BLaER1 (cell line): ENCODE results near the gene MAMLD1.

Source experiments
- H3K27ac ChIP-seq: shearing (Covaris generic); formaldehyde crosslinking; 2 replicates; pipeline ENCODE4 v1.8.1; 2022
- H3K27me3 ChIP-seq: shearing (Covaris generic); formaldehyde crosslinking; 2 replicates; pipeline ENCODE4 v1.8.1; 2022
- H3K36me3 ChIP-seq: shearing (Covaris generic); formaldehyde crosslinking; 2 replicates; pipeline ENCODE4 v1.8.1; 2022
- H3K4me1 ChIP-seq: shearing (Covaris generic); formaldehyde crosslinking; 2 replicates; pipeline ENCODE4 v1.8.1; 2022
- H3K4me2 ChIP-seq: shearing (Covaris generic); formaldehyde crosslinking; 2 replicates; pipeline ENCODE4 v1.8.1; 2022
- H3K4me3 ChIP-seq: shearing (Covaris generic); formaldehyde crosslinking; 2 replicates; pipeline ENCODE4 v1.8.1; 2022
- H3K9ac ChIP-seq: shearing (Covaris generic); formaldehyde crosslinking; 2 replicates; pipeline ENCODE4 v1.8.1; 2022
- H3K9me3 ChIP-seq: shearing (Covaris generic); formaldehyde crosslinking; 2 replicates; pipeline ENCODE4 v1.8.1; 2022
- H4K20me1 ChIP-seq: shearing (Covaris generic); formaldehyde crosslinking; 2 replicates; pipeline ENCODE4 v1.8.1; 2022
- Cebpa-rat ChIP-seq: shearing (Covaris generic); IDR thresholded peaks from 2 replicates; pipeline ENCODE4 v1.8.1; 2022

MAMLD1 gene

GRCh38 chrX:150414228-150414627 lies 51.1 kb downstream of the MAMLD1 start:
- no peaks in the 10 kb centered on the region for H4K20me1 ChIP-seq
- no peak overlapping the region for H3K4me2 ChIP-seq
- TF ChIP-seq Cebpa-rat = peak; percentile 87
- H3K9me3 ChIP-seq = no peaks in the 10 kb centered on the region
- peaks cover 20% of the 10 kb centered on the region for H3K4me1 ChIP-seq
- H3K27ac ChIP-seq = no peak overlapping the region
- H3K27me3 ChIP-seq = no peaks in the 10 kb centered on the region
- no peak overlapping the region for H3K4me3 ChIP-seq
- H3K36me3 ChIP-seq = no peaks in the 10 kb centered on the region
- H3K9ac ChIP-seq = no peak overlapping the region

GRCh38 chrX:150416469-150416868 lies 53.4 kb downstream of the MAMLD1 start:
- Histone ChIP-seq H3K4me1 (peaks cover 2% of the 10 kb centered on the region), H3K9me3 (no peaks in the 10 kb centered on the region), H3K27ac (no peak overlapping the region), H3K27me3 (no peaks in the 10 kb centered on the region), H3K36me3 (no peaks in the 10 kb centered on the region), H3K4me3 (no peak overlapping the region), H4K20me1 (no peaks in the 10 kb centered on the region), H3K9ac (no peak overlapping the region), H3K4me2 (no peak overlapping the region)
- TF ChIP-seq Cebpa-rat = no peak

- Histone ChIP-seq H3K27ac (no peak overlapping the region), H3K36me3 (no peaks in the 10 kb centered on the region), H4K20me1 (no peaks in the 10 kb centered on the region), H3K4me3 (no peak overlapping the region), H3K4me1 (no peaks in the 10 kb centered on the region), H3K9ac (no peak overlapping the region), H3K4me2 (no peak overlapping the region), H3K9me3 (no peaks in the 10 kb centered on the region), H3K27me3 (no peaks in the 10 kb centered on the region)
- TF ChIP-seq Cebpa-rat = no peak
These were observed 58.7 kb downstream of the MAMLD1 start for GRCh38 chrX:150421816-150422215.

- Histone ChIP-seq H3K27ac (no peak overlapping the region), H4K20me1 (no peaks in the 10 kb centered on the region), H3K4me3 (no peak overlapping the region), H3K9me3 (no peaks in the 10 kb centered on the region), H3K4me2 (no peak overlapping the region), H3K4me1 (no peaks in the 10 kb centered on the region), H3K27me3 (no peaks in the 10 kb centered on the region), H3K9ac (no peak overlapping the region), H3K36me3 (no peaks in the 10 kb centered on the region)
- TF ChIP-seq Cebpa-rat = no peak
These were observed 66.5 kb downstream of the MAMLD1 start for GRCh38 chrX:150429594-150429993.

GRCh38 chrX:150436195-150436594 lies 73.1 kb downstream of the MAMLD1 start:
- no peak overlapping the region for H3K4me2 ChIP-seq
- H3K9me3 ChIP-seq = no peaks in the 10 kb centered on the region
- TF ChIP-seq Cebpa-rat = no peak
- no peak overlapping the region for H3K9ac ChIP-seq
- no peaks in the 10 kb centered on the region for H3K27me3 ChIP-seq
- no peak overlapping the region for H3K27ac ChIP-seq
- H3K4me3 ChIP-seq = no peak overlapping the region
- H4K20me1 ChIP-seq = no peaks in the 10 kb centered on the region
- H3K36me3 ChIP-seq = no peaks in the 10 kb centered on the region
- H3K4me1 ChIP-seq = no peaks in the 10 kb centered on the region

GRCh38 chrX:150438165-150438564 lies 75.0 kb downstream of the MAMLD1 start:
- TF ChIP-seq Cebpa-rat = no peak
- no peak overlapping the region for H3K27ac ChIP-seq
- no peak overlapping the region for H3K4me3 ChIP-seq

GRCh38 chrX:150446151-150446550 lies 83.0 kb downstream of the MAMLD1 start:
- TF ChIP-seq Cebpa-rat = no peak
- no peaks in the 10 kb centered on the region for H3K27me3 ChIP-seq
- H3K9ac ChIP-seq = no peak overlapping the region
- peak overlapping the region; percentile 50 for H3K4me2 ChIP-seq
- H3K4me1 ChIP-seq = peaks cover 29% of the 10 kb centered on the region
- H3K4me3 ChIP-seq = no peak overlapping the region
- no peaks in the 10 kb centered on the region; the same call in 1 of the 2 replicates for H3K9me3 ChIP-seq
- no peaks in the 10 kb centered on the region for H3K36me3 ChIP-seq
- no peaks in the 10 kb centered on the region for H4K20me1 ChIP-seq
- H3K27ac ChIP-seq = no peak overlapping the region

More at GRCh38 chrX:150438165-150438564, 75.0 kb downstream of the MAMLD1 start:
- Histone ChIP-seq H3K27me3 (no peaks in the 10 kb centered on the region), H3K9me3 (no peaks in the 10 kb centered on the region; the same call in 1 of the 2 replicates), H3K4me1 (no peaks in the 10 kb centered on the region), H3K4me2 (no peak overlapping the region), H3K9ac (no peak overlapping the region), H3K36me3 (no peaks in the 10 kb centered on the region), H4K20me1 (no peaks in the 10 kb centered on the region)

- Histone ChIP-seq H3K9ac (no peak overlapping the region), H3K4me2 (peak overlapping the region; percentile 50), H3K27ac (no peak overlapping the region), H3K9me3 (no peaks in the 10 kb centered on the region), H3K4me1 (peaks cover 30% of the 10 kb centered on the region), H4K20me1 (no peaks in the 10 kb centered on the region), H3K4me3 (no peak overlapping the region), H3K27me3 (no peaks in the 10 kb centered on the region), H3K36me3 (no peaks in the 10 kb centered on the region)
- TF ChIP-seq Cebpa-rat = no peak
These were observed 83.9 kb downstream of the MAMLD1 start for GRCh38 chrX:150446995-150447394.

GRCh38 chrX:150449313-150449712 lies 86.2 kb downstream of the MAMLD1 start:
- Histone ChIP-seq H3K9ac (no peak overlapping the region), H3K4me2 (no peak overlapping the region), H3K9me3 (no peaks in the 10 kb centered on the region), H3K27me3 (no peaks in the 10 kb centered on the region), H3K4me3 (no peak overlapping the region), H3K36me3 (no peaks in the 10 kb centered on the region), H4K20me1 (no peaks in the 10 kb centered on the region), H3K4me1 (peaks cover 30% of the 10 kb centered on the region), H3K27ac (no peak overlapping the region)
- TF ChIP-seq Cebpa-rat = no peak

- H3K27me3 ChIP-seq = no peaks in the 10 kb centered on the region
- no peaks in the 10 kb centered on the region for H3K36me3 ChIP-seq
- TF ChIP-seq Cebpa-rat = no peak
- H3K4me2 ChIP-seq = peak overlapping the region; percentile 8; the same call in 1 of the 2 replicates
- no peak overlapping the region for H3K9ac ChIP-seq
- H3K9me3 ChIP-seq = no peaks in the 10 kb centered on the region
- no peak overlapping the region for H3K4me3 ChIP-seq
- peaks cover 29% of the 10 kb centered on the region for H3K4me1 ChIP-seq
- no peak overlapping the region for H3K27ac ChIP-seq
- H4K20me1 ChIP-seq = no peaks in the 10 kb centered on the region
These were observed 87.5 kb downstream of the MAMLD1 start for GRCh38 chrX:150450519-150451177.

GRCh38 chrX:150451953-150452352 lies 88.8 kb downstream of the MAMLD1 start:
- Histone ChIP-seq H3K4me3 (no peak overlapping the region), H3K4me2 (no peak overlapping the region), H3K9me3 (no peaks in the 10 kb centered on the region), H3K27ac (no peak overlapping the region), H3K4me1 (peaks cover 16% of the 10 kb centered on the region), H3K9ac (no peak overlapping the region), H3K36me3 (no peaks in the 10 kb centered on the region), H3K27me3 (no peaks in the 10 kb centered on the region), H4K20me1 (no peaks in the 10 kb centered on the region)
- no peak for TF ChIP-seq Cebpa-rat
